HG03175 (cell line): Measurements from ENCODE around the gene NCKAP5.

Source experiments
- ATAC-seq: cut with Tn5 transposase; IDR thresholded peaks from one replicate; pipeline ENCODE4 v1.9.1; 2021; ENCODE audit warnings: mild to moderate bottlenecking, moderate library complexity; ENCODE audit not compliant: unreplicated experiment

The NCKAP5 gene

GRCh38 chr2:133123904-133124303 lies 444.4 kb downstream of the NCKAP5 start:
- ATAC-seq, result no peak

- no peak for ATAC-seq
These were observed 444.9 kb downstream of the NCKAP5 start for GRCh38 chr2:133123393-133123792.

DNA sequence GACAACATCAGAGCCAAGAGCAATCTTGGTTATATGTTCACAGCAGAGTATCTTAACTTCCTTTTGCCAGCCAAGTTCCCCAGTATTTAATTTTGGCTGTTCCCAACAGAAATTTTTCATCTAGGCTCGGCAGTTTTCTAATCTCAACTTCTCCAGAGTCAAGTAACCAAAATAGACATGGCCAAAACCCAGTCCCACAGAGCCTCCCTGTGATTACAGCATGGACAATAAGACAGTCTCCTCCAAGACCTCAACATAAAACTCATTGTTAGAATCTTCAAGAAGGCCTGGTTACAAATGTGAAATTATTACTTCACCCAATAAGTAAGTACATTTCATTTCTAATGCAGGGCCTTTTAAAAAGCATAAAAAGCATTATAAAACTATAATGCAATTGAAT lies 445.7 kb downstream of the NCKAP5 start:
- no peak for ATAC-seq

GRCh38 chr2:133120310-133120709 lies 448.0 kb downstream of the NCKAP5 start:
- no peak for ATAC-seq

GRCh38 chr2:133110201-133110600 lies 458.1 kb downstream of the NCKAP5 start:
- ATAC-seq, result no peak

- ATAC-seq, result no peak
These were observed 458.5 kb downstream of the NCKAP5 start for GRCh38 chr2:133109772-133110171.

GRCh38 chr2:133107058-133107815 lies 461.0 kb downstream of the NCKAP5 start:
- no peak for ATAC-seq

- no peak for ATAC-seq
These were observed 463.4 kb downstream of the NCKAP5 start for GRCh38 chr2:133104871-133105270.

- no peak for ATAC-seq
These were observed 469.5 kb downstream of the NCKAP5 start for GRCh38 chr2:133098787-133099186.

GRCh38 chr2:133097666-133098065 lies 470.6 kb downstream of the NCKAP5 start:
- no peak for ATAC-seq

- no peak for ATAC-seq
These were observed 475.7 kb downstream of the NCKAP5 start for GRCh38 chr2:133092571-133092970.

GRCh38 chr2:133090358-133090757 lies 477.9 kb downstream of the NCKAP5 start:
- ATAC-seq, result no peak

DNA sequence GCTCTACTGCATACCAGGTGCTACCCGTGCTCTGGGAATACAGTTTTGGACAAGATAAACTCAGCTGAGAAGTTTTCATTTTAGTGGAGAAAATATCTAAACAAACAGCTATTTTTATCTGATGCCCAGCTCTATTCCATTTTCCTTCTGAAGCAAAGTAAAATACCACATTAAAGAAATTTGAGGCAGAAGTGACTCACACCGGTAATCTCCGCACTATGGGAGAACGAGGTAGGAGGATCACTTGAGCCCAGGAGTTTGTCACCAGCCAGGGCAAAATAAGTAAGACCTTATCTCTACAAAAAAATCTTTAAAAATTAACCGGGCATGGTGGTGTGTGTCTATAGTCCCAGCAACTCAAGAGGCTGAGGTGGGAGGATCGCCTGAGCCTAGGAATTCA lies 482.1 kb downstream of the NCKAP5 start:
- no peak for ATAC-seq

DNA sequence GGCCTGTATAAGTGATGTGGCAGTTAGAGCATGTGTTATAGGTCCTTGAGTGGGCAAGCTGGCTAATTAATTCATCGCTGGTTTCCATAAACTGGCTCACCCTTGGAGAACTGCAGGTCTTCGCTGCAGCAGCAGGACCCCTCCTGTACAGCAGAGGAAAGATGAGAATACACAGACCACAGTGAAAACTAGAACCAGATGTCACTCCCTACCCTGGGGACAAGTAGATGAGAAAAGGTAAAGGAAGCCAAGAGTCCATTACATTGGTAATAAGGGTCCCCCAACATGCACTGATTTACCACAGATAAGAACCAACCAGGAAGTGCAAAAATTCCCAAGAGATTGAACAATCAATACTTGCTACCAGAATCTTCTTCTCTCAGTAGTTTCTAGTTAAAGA lies 482.6 kb downstream of the NCKAP5 start:
- ATAC-seq, result no peak

- no peak for ATAC-seq
These were observed 486.2 kb downstream of the NCKAP5 start for GRCh38 chr2:133082034-133082433.

DNA sequence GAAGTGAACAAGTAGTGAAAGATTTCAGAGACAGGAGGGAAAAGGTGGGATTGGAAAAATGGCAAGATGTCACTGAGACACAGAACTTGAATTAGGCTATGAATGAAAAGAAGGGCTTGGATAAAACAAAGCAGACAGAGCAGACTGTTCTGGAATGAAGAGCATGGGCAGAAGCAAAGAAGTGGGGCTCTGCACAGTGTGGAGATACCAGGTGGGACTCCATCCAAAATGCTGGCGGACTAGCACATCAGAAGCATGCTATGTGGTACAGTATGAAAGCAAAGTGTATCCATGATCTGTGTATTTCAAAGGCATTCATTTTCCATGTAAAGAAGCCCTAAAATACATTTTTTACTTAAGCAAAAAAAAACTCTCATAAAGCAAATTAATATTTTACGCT lies 487.4 kb downstream of the NCKAP5 start:
- ATAC-seq, result no peak

DNA sequence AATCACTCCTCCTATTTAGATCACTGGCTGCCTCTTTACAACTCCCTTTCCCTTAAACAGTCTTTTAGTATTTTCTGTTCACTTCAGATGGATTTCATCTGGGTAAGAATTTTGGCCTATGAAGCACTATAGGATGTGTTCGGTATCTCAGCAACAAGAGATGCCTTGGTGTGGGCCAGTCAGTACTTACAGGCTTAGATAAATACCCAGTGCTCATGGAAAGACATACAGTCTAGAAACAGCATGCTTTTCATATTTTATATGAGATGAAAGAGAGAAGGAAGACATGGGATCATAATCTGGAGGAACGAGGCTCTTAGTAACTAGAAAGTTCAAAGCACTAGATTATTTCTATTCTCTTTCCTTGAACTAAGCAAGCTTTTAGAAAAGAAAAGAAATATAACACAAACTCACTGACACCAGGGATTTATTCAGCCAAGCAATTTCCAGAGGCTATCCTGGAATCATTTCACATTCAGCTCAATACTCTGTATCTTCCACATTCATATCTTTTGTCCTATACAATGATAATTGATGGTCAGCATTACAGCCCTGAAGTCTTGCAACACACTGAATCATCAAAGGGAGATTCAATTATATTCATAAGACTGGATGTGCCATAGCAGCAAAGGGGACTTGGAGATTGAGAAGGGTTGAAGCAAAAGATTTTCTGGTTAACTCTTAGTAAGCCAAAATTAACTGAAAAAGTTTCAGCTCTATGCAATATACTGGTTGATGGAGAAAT lies 489.4 kb downstream of the NCKAP5 start:
- no peak for ATAC-seq

DNA sequence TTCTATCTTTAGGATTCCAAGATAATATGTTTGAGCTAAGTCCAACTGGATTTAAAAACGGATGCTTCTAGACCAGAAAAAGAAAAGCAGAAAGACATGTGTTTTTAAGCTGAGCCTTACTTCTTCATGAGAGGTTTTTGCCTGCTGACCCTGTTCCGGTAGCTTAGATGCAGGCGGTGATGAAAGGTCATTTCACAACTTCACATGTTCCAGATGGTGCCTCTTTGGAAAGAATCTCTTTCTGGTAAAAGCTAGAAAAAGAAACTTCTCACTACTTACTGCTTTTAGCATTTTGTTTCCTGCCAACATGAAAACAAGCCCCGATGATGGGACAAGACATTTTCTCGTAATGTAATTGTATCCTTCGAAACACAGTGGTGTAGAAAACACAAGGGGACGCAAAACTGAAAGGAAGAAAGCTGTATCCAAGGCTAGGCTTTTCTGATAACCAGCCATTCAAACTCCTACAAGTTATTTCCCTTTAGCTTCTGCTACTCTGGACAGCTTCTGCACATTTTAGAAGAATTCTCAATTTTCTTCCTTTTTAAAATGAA lies 490.9 kb downstream of the NCKAP5 start:
- ATAC-seq, result no peak

GRCh38 chr2:133072837-133073694 lies 495.2 kb downstream of the NCKAP5 start:
- ATAC-seq, result no peak

DNA sequence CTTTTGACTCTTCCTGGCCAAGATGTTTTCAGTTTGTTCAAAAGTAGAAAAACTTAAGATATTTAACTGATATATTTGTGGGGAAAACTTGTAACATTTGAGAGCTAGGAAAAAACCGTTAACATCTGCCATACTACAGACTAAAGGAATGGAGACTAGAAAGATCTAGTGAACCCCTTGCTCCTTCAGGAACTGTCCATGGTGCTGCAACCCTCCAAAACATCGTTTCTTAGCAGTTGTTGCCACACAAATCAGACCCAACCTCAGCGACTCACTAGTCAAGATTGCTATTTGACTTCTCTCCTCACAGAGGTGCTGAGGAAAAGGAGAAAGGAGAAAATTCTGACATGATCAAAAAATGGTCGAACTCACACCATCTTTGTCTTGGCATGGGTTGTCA lies 504.5 kb downstream of the NCKAP5 start:
- no peak for ATAC-seq
